PC-9 (cell line): Measurements from ENCODE around the gene PPM1H. TPM values are rescaled to one million over a fixed set of nuclear protein-coding genes. Genes with fewer than 3 reads are reported as not detected.

Source experiments
- Bru-seq: library from RNA; stranded (reverse); fragments of 400-500 nt; gene quantifications from one replicate; lab custom pipeline; 2021; lab: Mats Ljungman, UMichigan
- BruChase-seq, 2 experiments: library from RNA; stranded (reverse); fragments of 400-500 nt; gene quantifications; one replicate each; lab custom pipeline; 2021; lab: Mats Ljungman, UMichigan
- BruUV-seq: library from RNA; stranded (reverse); fragments of 400-500 nt; replicated peaks from 2 replicates; lab custom pipeline; 2021; lab: Mats Ljungman, UMichigan
- CTCF ChIA-PET: fragments of 300-600 bp; sonication (Branson Sonifier 250); formaldehyde crosslinking; loops from one replicate; lab custom pipeline; 2022; ENCODE audit warnings: antibody characterized with exemption; lab: Charles Lee
- POLR2A ChIA-PET: fragments of 300-600 bp; sonication (Branson Sonifier 250); formaldehyde crosslinking; loops from one replicate; lab custom pipeline; 2022; ENCODE audit warnings: antibody characterized with exemption; ENCODE audit not compliant: unreplicated experiment; lab: Charles Lee
- DNase-seq, 2 experiments: peaks; one replicate each; pipeline versions ENCODE4 v3.0.0 to v3.0.0-alpha.2; 2015 to 2022; ENCODE audit warnings: mixed read lengths in 1 of 2
- H2AFZ ChIP-seq: fragments of 200-600 bp; sonication (generic); 2 replicates; pipeline ENCODE4 v1.8.1; 2017; ENCODE audit warnings: antibody characterized with exemption
- H3F3A ChIP-seq: fragments of 200-600 bp; sonication (generic); 2 replicates; pipeline ENCODE4 v1.8.1; 2017; ENCODE audit warnings: antibody characterized with exemption, mild to moderate bottlenecking, low read depth; ENCODE audit not compliant: insufficient read depth
- H3K27ac ChIP-seq: fragments of 200-600 bp; sonication (generic); 2 replicates; pipeline ENCODE4 v1.6.1; 2016; ENCODE audit warnings: mixed run types
- H3K27me3 ChIP-seq: fragments of 200-600 bp; sonication (generic); 2 replicates; pipeline ENCODE4 v1.6.1; 2016; ENCODE audit warnings: low read depth, mixed run types; ENCODE audit not compliant: insufficient read depth
- H3K36me3 ChIP-seq: fragments of 200-600 bp; sonication (generic); 2 replicates; pipeline ENCODE4 v1.6.1; 2016; ENCODE audit warnings: low read depth, mixed run types
- H3K4me1 ChIP-seq: fragments of 200-600 bp; sonication (generic); replicated peaks from 2 replicates; pipeline ENCODE4 v1.6.1; 2016; ENCODE audit warnings: mixed run types; ENCODE audit not compliant: insufficient read depth
- H3K4me2 ChIP-seq: fragments of 200-600 bp; sonication (generic); 2 replicates; pipeline ENCODE4 v1.6.1; 2017; ENCODE audit warnings: mixed run types
- H3K4me3 ChIP-seq: fragments of 200-600 bp; sonication (generic); 2 replicates; pipeline ENCODE4 v1.6.1; 2016; ENCODE audit warnings: mixed run types
- H3K79me2 ChIP-seq: fragments of 200-600 bp; sonication (generic); 2 replicates; pipeline ENCODE4 v1.6.1; 2017; ENCODE audit warnings: low read depth, mixed run types
- H3K9me2 ChIP-seq: fragments of 200-600 bp; sonication (generic); 2 replicates; pipeline ENCODE4 v1.8.1; 2017; ENCODE audit warnings: mild to moderate bottlenecking; ENCODE audit not compliant: insufficient read depth
- H3K9me3 ChIP-seq: fragments of 200-600 bp; sonication (generic); 2 replicates; pipeline ENCODE4 v1.8.1; 2016; ENCODE audit warnings: low read depth; ENCODE audit not compliant: insufficient read depth
- H4K20me1 ChIP-seq: fragments of 200-600 bp; sonication (generic); 2 replicates; pipeline ENCODE4 v1.8.1; 2017; ENCODE audit not compliant: insufficient read depth
- EZH2 ChIP-seq: fragments of 200-600 bp; sonication (generic); IDR thresholded peaks from 2 replicates; pipeline ENCODE4 v1.8.0; 2017; ENCODE audit warnings: antibody characterized with exemption, low read depth
- intact Hi-C: fragments of 100-400 bp; cut with micrococcal nuclease; formaldehyde crosslinking; loops from one replicate; pipeline ENCODE4 v1.10.0; 2022; ENCODE audit not compliant: unreplicated experiment
- long read RNA-seq: library from polyadenylated mRNA; stranded (forward); transcript quantifications from one replicate; pipeline ENCODE4 v2.0.0, GENCODE V29; 2022
- total RNA-seq: library from RNA; stranded (reverse); gene quantifications from 2 replicates; pipeline ENCODE4 v1.2.3, GENCODE V29; 2021
- TF ChIP-seq, protein P1 (sequence below): fragments of 200-600 bp; sonication (generic); conservative IDR thresholded peaks from 2 replicates; pipeline ENCODE4 v1.6.1; 2017; ENCODE audit warnings: mixed run types, antibody characterized with exemption, mild to moderate bottlenecking, moderate library complexity

The PPM1H gene, protein sequence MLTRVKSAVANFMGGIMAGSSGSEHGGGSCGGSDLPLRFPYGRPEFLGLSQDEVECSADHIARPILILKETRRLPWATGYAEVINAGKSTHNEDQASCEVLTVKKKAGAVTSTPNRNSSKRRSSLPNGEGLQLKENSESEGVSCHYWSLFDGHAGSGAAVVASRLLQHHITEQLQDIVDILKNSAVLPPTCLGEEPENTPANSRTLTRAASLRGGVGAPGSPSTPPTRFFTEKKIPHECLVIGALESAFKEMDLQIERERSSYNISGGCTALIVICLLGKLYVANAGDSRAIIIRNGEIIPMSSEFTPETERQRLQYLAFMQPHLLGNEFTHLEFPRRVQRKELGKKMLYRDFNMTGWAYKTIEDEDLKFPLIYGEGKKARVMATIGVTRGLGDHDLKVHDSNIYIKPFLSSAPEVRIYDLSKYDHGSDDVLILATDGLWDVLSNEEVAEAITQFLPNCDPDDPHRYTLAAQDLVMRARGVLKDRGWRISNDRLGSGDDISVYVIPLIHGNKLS
- 11.4 and 13.5 TPM in 2 replicates for total RNA-seq
- percentile 58 among the genes with signal in this experiment for Bru-seq, nascent RNA
- percentile 52 among the genes with signal in this experiment for BruChase-seq, experiment 1, labeled RNA remaining after a 2-hour chase
- percentile 51 among the genes with signal in this experiment for BruChase-seq, experiment 2, labeled RNA remaining after a 6-hour chase
- long read RNA-seq, full-length matches to known transcripts, result 2 of 6 reads
- long read RNA-seq, partial matches to known transcripts, result 1 of 6 reads
- long read RNA-seq, other reads (novel, unspliced or antisense), result 3 of 6 reads

DNA sequence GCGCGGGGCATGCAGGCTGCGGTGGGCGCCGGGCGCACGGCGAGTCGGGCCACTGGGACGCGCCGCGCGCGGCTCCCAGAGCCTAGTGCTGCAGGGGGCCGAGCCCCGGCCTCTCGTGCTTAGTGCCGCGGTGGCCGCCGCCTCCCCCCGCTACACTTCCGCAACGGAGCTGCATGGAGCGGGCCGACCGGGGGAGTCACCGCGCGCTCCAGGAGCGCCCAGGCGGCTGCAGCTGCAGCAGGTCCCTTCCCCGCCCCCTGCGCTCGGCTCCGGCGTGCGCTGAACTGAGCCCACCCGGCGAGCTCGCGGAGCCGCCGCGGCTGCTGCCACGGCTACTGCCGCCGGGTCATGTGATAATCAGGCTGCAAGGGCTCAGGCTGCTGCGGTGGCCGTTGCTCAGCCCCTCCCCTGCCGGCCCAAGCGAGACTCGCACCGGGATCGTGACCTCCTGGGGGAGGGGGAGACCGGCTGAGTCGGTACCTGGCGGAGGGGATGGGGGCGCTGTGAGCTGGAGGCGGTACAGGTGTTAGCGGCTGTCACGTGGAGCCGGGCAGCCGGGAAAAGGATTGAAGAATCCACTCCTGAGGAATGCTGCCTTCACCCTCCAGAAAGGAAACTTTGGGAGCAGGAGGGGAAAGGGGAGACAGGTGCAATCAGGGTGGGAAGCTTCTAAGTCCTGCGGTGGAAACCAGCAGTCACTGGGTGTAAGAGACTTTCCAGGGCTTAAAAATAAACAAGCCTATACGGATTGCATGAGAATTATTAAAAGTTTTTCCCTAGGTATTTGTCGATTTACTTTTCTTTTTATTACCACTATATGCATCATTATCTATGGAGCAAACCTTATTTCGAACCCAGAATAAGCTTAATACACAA, at the start of gene PPM1H:
TSS of gene PPM1H (minus strand) at position 352 of the 876 bp plus-strand sequence. CDS start 414 bp downstream, outside the sequence.
- intact Hi-C loops, result loop anchor here (2.0 to 10.0 kb wide), 4 partner anchors 68 to 330 kb away; no protein-coding TSS in a partner anchor
- peaks cover 16% of the 10 kb centered on the region; the same call in 1 of the 2 replicates for H3F3A ChIP-seq
- H3K79me2 ChIP-seq, result peaks cover 37% of the 10 kb centered on the region
- H3K4me1 ChIP-seq, result peaks cover 38% of the 10 kb centered on the region
- no peaks in the 10 kb centered on the region for H4K20me1 ChIP-seq
- TF ChIP-seq, protein P1, sequence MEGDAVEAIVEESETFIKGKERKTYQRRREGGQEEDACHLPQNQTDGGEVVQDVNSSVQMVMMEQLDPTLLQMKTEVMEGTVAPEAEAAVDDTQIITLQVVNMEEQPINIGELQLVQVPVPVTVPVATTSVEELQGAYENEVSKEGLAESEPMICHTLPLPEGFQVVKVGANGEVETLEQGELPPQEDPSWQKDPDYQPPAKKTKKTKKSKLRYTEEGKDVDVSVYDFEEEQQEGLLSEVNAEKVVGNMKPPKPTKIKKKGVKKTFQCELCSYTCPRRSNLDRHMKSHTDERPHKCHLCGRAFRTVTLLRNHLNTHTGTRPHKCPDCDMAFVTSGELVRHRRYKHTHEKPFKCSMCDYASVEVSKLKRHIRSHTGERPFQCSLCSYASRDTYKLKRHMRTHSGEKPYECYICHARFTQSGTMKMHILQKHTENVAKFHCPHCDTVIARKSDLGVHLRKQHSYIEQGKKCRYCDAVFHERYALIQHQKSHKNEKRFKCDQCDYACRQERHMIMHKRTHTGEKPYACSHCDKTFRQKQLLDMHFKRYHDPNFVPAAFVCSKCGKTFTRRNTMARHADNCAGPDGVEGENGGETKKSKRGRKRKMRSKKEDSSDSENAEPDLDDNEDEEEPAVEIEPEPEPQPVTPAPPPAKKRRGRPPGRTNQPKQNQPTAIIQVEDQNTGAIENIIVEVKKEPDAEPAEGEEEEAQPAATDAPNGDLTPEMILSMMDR, result peak; percentile 77
- no peak for TF ChIP-seq EZH2
- peak within 1 kb of the TSS; percentile 94 for H2AFZ ChIP-seq
- DNase-seq, result peak; percentile 80 to 89
- ChIA-PET CTCF (interaction anchor here (0.5 to 1.9 kb wide), 3 partner anchors 122 to 134 kb away, joined by 3 to 6 read pairs (median 4); no protein-coding TSS in a partner anchor), POLR2A (no interaction called here)
- no peaks in the 10 kb centered on the region for H3K9me3 ChIP-seq
- peak within 1 kb of the TSS; percentile 38 for H3K27ac ChIP-seq
- H3K4me3 ChIP-seq, result peak within 1 kb of the TSS; percentile 91
- H3K27me3 ChIP-seq, result no peaks in the 10 kb centered on the region
- H3K36me3 ChIP-seq, result no peaks in the 10 kb centered on the region
- no peaks in the 10 kb centered on the region for H3K9me2 ChIP-seq
- no TSS peak for BruUV-seq
- peak within 1 kb of the TSS; percentile 94 for H3K4me2 ChIP-seq

DNA sequence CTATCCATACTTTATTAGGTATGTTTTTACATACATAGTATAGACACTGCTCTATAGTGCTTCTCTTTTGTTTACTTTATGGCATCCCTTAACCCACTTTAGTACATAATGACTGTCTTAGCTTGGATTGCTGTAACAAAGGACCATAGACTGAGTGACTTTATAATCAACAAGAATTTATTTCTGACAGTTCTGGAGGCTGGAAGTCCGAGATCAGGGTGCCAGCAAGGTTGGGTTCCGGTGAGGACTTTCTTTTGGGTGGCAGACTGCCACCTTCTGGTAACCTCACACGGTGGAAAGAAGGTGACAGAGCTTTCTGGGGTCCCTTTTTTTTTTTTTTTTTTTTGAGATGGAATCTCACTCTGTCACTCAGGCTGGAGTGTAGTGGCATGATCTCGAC, 48.6 kb upstream of the PPM1H start:
- intact Hi-C loops, result no loop called here
- Histone ChIP-seq H3K27me3 (no peaks in the 10 kb centered on the region), H3F3A (no peaks in the 10 kb centered on the region), H4K20me1 (no peaks in the 10 kb centered on the region), H2AFZ (no peak overlapping the region), H3K9me3 (no peaks in the 10 kb centered on the region), H3K4me2 (no peak overlapping the region), H3K79me2 (no peaks in the 10 kb centered on the region), H3K27ac (no peak overlapping the region), H3K4me3 (no peak overlapping the region), H3K36me3 (no peaks in the 10 kb centered on the region), H3K4me1 (no peaks in the 10 kb centered on the region; the same call in 1 of the 2 replicates), H3K9me2 (no peaks in the 10 kb centered on the region)
- CTCF ChIA-PET, result no interaction called here
- no TSS peak for BruUV-seq
- DNase-seq, result no peak
- TF ChIP-seq, protein P1, result peak; percentile 38; the same call in 1 of the 2 replicates
- TF ChIP-seq EZH2, result no peak
- POLR2A ChIA-PET, result no interaction called here

DNA sequence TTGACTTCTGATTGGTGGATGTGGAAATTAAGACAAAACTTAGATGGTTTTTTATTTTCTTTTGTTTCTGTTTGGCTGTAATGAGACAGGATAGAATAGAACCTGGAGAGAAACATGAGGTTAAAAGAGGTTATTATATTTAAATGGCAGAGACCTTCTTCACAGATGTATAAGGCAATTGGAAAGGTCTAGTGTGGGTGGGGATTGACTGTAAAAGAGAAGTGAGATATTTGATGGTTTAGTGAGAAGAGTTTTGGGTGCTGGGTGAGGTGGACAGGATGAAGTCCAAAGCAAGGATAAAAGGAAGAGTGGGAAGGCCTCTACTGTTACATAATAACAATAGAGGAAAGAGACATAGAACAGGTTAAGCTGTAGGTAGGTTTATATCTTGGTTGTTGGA, 43.8 kb upstream of the PPM1H start:
- Histone ChIP-seq H3K27ac (no peak overlapping the region), H2AFZ (no peak overlapping the region), H3K9me2 (no peaks in the 10 kb centered on the region), H3K9me3 (no peaks in the 10 kb centered on the region), H3K36me3 (no peaks in the 10 kb centered on the region), H3K4me2 (no peak overlapping the region), H3K4me3 (no peak overlapping the region), H4K20me1 (no peaks in the 10 kb centered on the region), H3K27me3 (no peaks in the 10 kb centered on the region), H3K79me2 (no peaks in the 10 kb centered on the region), H3F3A (no peaks in the 10 kb centered on the region), H3K4me1 (no peaks in the 10 kb centered on the region)
- DNase-seq, result no peak
- POLR2A ChIA-PET, result no interaction called here
- TF ChIP-seq, protein P1, result no peak
- TF ChIP-seq EZH2, result no peak
- BruUV-seq, result no TSS peak
- intact Hi-C loops, result no loop called here
- CTCF ChIA-PET, result no interaction called here
